ENCODE data around the gene EHBP1L1.

- TF ChIP-seq ZFX (IDR thresholded peaks at IDR 0.05; ENCODE audit: borderline replicate concordance) (no peak), CTCF (IDR thresholded peaks at IDR 0.05) (no peak)
These were observed 35.3 kb downstream of the EHBP1L1 start for GRCh38 chr11:65611028-65611757.
